ENCODE results near the gene CRACR2B.

DNA sequence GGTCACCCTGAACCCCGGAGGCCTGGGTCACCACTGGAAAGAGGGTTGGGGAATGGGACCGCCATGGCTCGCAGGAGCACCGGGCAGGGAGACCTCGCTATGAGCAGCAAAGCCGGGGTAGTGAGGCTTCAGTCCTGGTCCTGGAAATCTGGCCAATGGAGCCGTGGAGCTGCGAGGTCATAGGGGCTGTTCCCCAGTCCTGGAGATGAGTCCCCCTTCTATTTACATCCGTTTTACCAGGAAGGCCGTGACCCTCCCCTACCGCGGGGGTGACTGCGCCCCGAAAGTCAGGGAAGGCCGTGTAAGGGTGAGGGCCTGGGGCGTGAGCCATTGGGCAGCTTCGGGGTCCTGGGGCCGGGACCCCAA lies 23.1 kb upstream of the CRACR2B start:
- TF ChIP-seq CTCF (IDR thresholded peaks at IDR 0.05) (no peak), POLR2AphosphoS5 (IDR thresholded peaks at IDR 0.05) (no peak)
